ENCODE measurements around the gene WWOX. TPM values are rescaled to one million over a fixed set of nuclear protein-coding genes. Genes with fewer than 3 reads are reported as not detected.

WWOX gene
- total RNA-seq, 1 experiment from 2014 or later = 15.6 TPM

GRCh38 chr16:78740269-78740668, 640.8 kb downstream of the WWOX start:
- Histone ChIP-seq H3K14ac (ENCODE audit: insufficient read depth, low read length) (no peak overlapping the region), H2BK120ac (ENCODE audit: low read depth, low read length, poor library complexity, severe bottlenecking) (no peak overlapping the region), H3K27ac (ENCODE audit: insufficient read length, low read depth, low read length) (no peak overlapping the region), H3K79me2 (ENCODE audit: insufficient read depth, low read length) (no peaks in the 10 kb centered on the region), H3K4ac (ENCODE audit: low read depth, low read length) (no peak overlapping the region), H3K4me1 (ENCODE audit: insufficient read depth, low read length) (no peaks in the 10 kb centered on the region), H3K79me1 (ENCODE audit: insufficient read depth, low read depth, low read length, poor library complexity, severe bottlenecking) (no peaks in the 10 kb centered on the region), H4K5ac (ENCODE audit: insufficient read length, low read depth, low read length) (no peak overlapping the region), H3K23me2 (ENCODE audit: insufficient read length, low read depth, low read length, poor library complexity, severe bottlenecking) (no peaks in the 10 kb centered on the region), H2BK20ac (ENCODE audit: low read depth, low read length, poor library complexity, severe bottlenecking) (no peak overlapping the region), H3K4me2 (ENCODE audit: insufficient read depth, insufficient read length, low read length) (no peak overlapping the region), H2BK15ac (ENCODE audit: low read depth, low read length) (no peak overlapping the region), H3K9ac (ENCODE audit: extremely low read depth, insufficient read length, low read length) (no peak overlapping the region), H3T11ph (ENCODE audit: low read length) (no peak overlapping the region), H3K23ac (ENCODE audit: insufficient read length, low read depth, low read length) (no peak overlapping the region), H4K91ac (ENCODE audit: insufficient read length, low read depth, low read length) (no peak overlapping the region), H2BK12ac (ENCODE audit: insufficient read length, low read depth, low read length) (no peak overlapping the region), H4K8ac (replicated peaks; ENCODE audit: insufficient read length, low read depth, low read length) (no peak overlapping the region), H3K9me3 (ENCODE audit: control insufficient read depth, low read depth, low read length) (no peaks in the 10 kb centered on the region), H3K27me3 (ENCODE audit: insufficient read depth, low read length) (no peaks in the 10 kb centered on the region), H4K20me1 (ENCODE audit: control insufficient read depth, insufficient read depth, insufficient read length) (no peaks in the 10 kb centered on the region), H3K18ac (ENCODE audit: insufficient read length, low read depth, low read length) (no peak overlapping the region), H2AFZ (ENCODE audit: low read length) (no peak overlapping the region), H2BK5ac (ENCODE audit: insufficient read length, low read length) (no peak overlapping the region), H2AK5ac (ENCODE audit: insufficient read length, low read length) (no peak overlapping the region), H3K56ac (ENCODE audit: insufficient read length, low read depth, low read length) (no peak overlapping the region)
- WGBS (ENCODE audit: extremely low coverage, insufficient read length, low lambda C conversion rate) = no CpG with 5 or more reads among the region's 12 CpGs
- no peaks in the 10 kb centered on the region for H3K27me3 Mint-ChIP-seq (ENCODE audit: low read depth)
- H3K9me3 Mint-ChIP-seq = no peaks in the 10 kb centered on the region
- DNase-seq = no peak
- no peaks in the 10 kb centered on the region for H3K36me3 Mint-ChIP-seq (ENCODE audit: insufficient read depth in 1 of 3, low read depth in 3 of 3)
- peaks cover 4 to 8% of the 10 kb centered on the region in 2 experiments; a peak in 3 of 4 replicates for H3K4me1 Mint-ChIP-seq
- H3K27ac Mint-ChIP-seq = no peak overlapping the region; a peak in 1 of 7 replicates
- no peak for TF ChIP-seq CTCF (conservative IDR thresholded peaks at IDR 0.05)
- H3K4me3 Mint-ChIP-seq = no peak overlapping the region
